HCT116 (cell line): ENCODE results near the gene PPM1E. TPM values are rescaled to one million over a fixed set of nuclear protein-coding genes. Genes with fewer than 3 reads are reported as not detected.
A peak's percentile ranks its signal among the peaks of the same experiment; 100 is the strongest.

Experiments
- ATAC-seq: fragments of 200-7000 bp; cut with Tn5 transposase; 2 replicates; pipeline ENCODE4 v1.9.1; 2020; ENCODE audit warnings: mild to moderate bottlenecking, moderate library complexity
- BruUV-seq: library from RNA; stranded (reverse); fragments of 400-500 nt; replicated peaks from 2 replicates; lab custom pipeline; 2021; lab: Mats Ljungman, UMichigan
- CTCF ChIA-PET: fragments of 300-600 bp; sonication (Branson Sonifier 250); formaldehyde crosslinking; loops from one replicate; lab custom pipeline; 2021; ENCODE audit warnings: antibody characterized with exemption; lab: Charles Lee
- POLR2A ChIA-PET: fragments of 300-600, 350-600 bp; sonication (Branson Sonifier 250); formaldehyde crosslinking; loops from one replicate; lab custom pipeline; 2021; ENCODE audit warnings: antibody characterized with exemption; lab: Charles Lee
- RAD21 ChIA-PET, 2 experiments: fragments of 300-600 bp; sonication (Branson Sonifier 250); formaldehyde crosslinking; loops; one replicate each; lab custom pipeline; 2023; ENCODE audit warnings: low total read pairs in 2 of 2; ENCODE audit not compliant: uncharacterized antibody in 2 of 2, unreplicated experiment in 2 of 2, low non-redundant PET in 1 of 2; lab: Charles Lee
- DNase-seq: peaks from one replicate; pipeline ENCODE4 v3.0.0-alpha.2; 2010; ENCODE audit warnings: low read depth, low spot score
- H2AFZ ChIP-seq: fragments of 200-600 bp; shearing (Covaris generic), sonication (generic); 2 replicates; pipeline ENCODE4 v1.6.1; 2017; ENCODE audit warnings: low read depth, mixed run types, mixed read lengths, antibody characterized with exemption, low read length; ENCODE audit not compliant: poor library complexity, severe bottlenecking
- H3K27ac ChIP-seq: 2 replicates; pipeline ENCODE4 v1.5.1; 2012; ENCODE audit warnings: low read depth, low read length
- H3K27me3 ChIP-seq: fragments of 200-600 bp; sonication (generic); 2 replicates; pipeline ENCODE4 v1.6.1; 2016; ENCODE audit warnings: mixed run types, low read length, mixed read lengths; ENCODE audit not compliant: insufficient read depth
- H3K36me3 ChIP-seq, 2 experiments: fragments of 200-500 bp in 1 of 2; fragments of 200-600 bp in 1 of 2; sonication (Bioruptor generic) in 1 of 2; sonication (generic) in 1 of 2; 2 replicates each; pipeline versions ENCODE4 v1.5.1 to v1.6.1; 2014 to 2016; ENCODE audit warnings: low read length in 2 of 2, inconsistent platforms in 1 of 2, mixed read lengths in 1 of 2, mixed run types in 1 of 2; ENCODE audit not compliant: insufficient read depth in 2 of 2, control insufficient read depth in 1 of 2
- H3K4me1 ChIP-seq, 2 experiments: fragments of 200-600 bp in 1 of 2; sonication (generic) in 1 of 2; 2 replicates each; pipeline versions ENCODE4 v1.5.1 to v1.6.1; 2012 to 2017; ENCODE audit warnings: low read length in 2 of 2, inconsistent platforms in 1 of 2, mild to moderate bottlenecking in 1 of 2, mixed read lengths in 1 of 2, mixed run types in 1 of 2, moderate library complexity in 1 of 2; ENCODE audit not compliant: insufficient read depth in 2 of 2, control insufficient read depth in 1 of 2
- H3K4me2 ChIP-seq: fragments of 200-600 bp; sonication (generic); 2 replicates; pipeline ENCODE4 v1.6.1; 2017; ENCODE audit warnings: mixed run types, low read length, mixed read lengths
- H3K4me3 ChIP-seq, 2 experiments: fragments of 200-600 bp in 1 of 2; sonication (generic) in 1 of 2; replicated peaks in 1 of 2; 2 replicates each; pipeline ENCODE4 v1.5.1; 2011 to 2016; ENCODE audit warnings: low read length in 2 of 2, control low read depth in 1 of 2, low read depth in 1 of 2, mild to moderate bottlenecking in 1 of 2, mixed read lengths in 1 of 2, mixed run types in 1 of 2
- H3K79me2 ChIP-seq: fragments of 200-600 bp; sonication (generic); 2 replicates; pipeline ENCODE4 v1.6.1; 2017; ENCODE audit warnings: mild to moderate bottlenecking, mixed run types, low read length, moderate library complexity, mixed read lengths; ENCODE audit not compliant: insufficient read depth
- H3K9ac ChIP-seq: fragments of 200-600 bp; sonication (generic); 2 replicates; pipeline ENCODE4 v1.6.1; 2016; ENCODE audit warnings: low read length, mixed read lengths
- H3K9me2 ChIP-seq: fragments of 200-600 bp; sonication (generic), shearing (Covaris generic); 2 replicates; pipeline ENCODE4 v1.6.1; 2017; ENCODE audit warnings: mixed run types, mild to moderate bottlenecking, moderate library complexity; ENCODE audit not compliant: insufficient read depth
- H3K9me3 ChIP-seq, 2 experiments: fragments of 200-500 bp in 1 of 2; fragments of 200-600 bp in 1 of 2; sonication (Bioruptor generic) in 1 of 2; sonication (generic) in 1 of 2; 2 replicates each; pipeline ENCODE4 v1.6.1; 2014 to 2017; ENCODE audit warnings: low read length in 2 of 2, mixed read lengths in 2 of 2, inconsistent platforms in 1 of 2, low read depth in 1 of 2, mild to moderate bottlenecking in 1 of 2, mixed run types in 1 of 2, moderate library complexity in 1 of 2; ENCODE audit not compliant: control insufficient read depth in 1 of 2, insufficient read depth in 1 of 2
- H4K20me1 ChIP-seq: fragments of 200-600 bp; sonication (generic), shearing (Covaris generic); 2 replicates; pipeline ENCODE4 v1.6.1; 2017; ENCODE audit warnings: mixed run types, mild to moderate bottlenecking, moderate library complexity; ENCODE audit not compliant: insufficient read depth
- CBX3 ChIP-seq: IDR thresholded peaks from 2 replicates; pipeline ENCODE4 v1.6.1; 2012; ENCODE audit warnings: low read depth
- CTCF ChIP-seq, 3 experiments: fragments of 200-600 bp in 1 of 3; sonication (generic) in 1 of 3; IDR thresholded peaks in 2 of 3; conservative IDR thresholded peaks in 1 of 3; 2 replicates each; pipeline ENCODE4 v1.5.1; 2012 to 2017; ENCODE audit warnings: low read depth in 2 of 3, low read length in 2 of 3, antibody characterized with exemption in 1 of 3, borderline replicate concordance in 1 of 3, control low read depth in 1 of 3, mild to moderate bottlenecking in 1 of 3, mixed read lengths in 1 of 3, mixed run types in 1 of 3, moderate library complexity in 1 of 3; ENCODE audit not compliant: insufficient read depth in 1 of 3
- POLR2AphosphoS5 ChIP-seq: IDR thresholded peaks from 2 replicates; pipeline ENCODE4 v1.6.1; 2011; ENCODE audit warnings: mild to moderate bottlenecking, low read depth, low read length, moderate library complexity
- RAD21 ChIP-seq: IDR thresholded peaks from 2 replicates; pipeline ENCODE4 v1.6.1; 2012; ENCODE audit warnings: low read depth, mild to moderate bottlenecking
- intact Hi-C: fragments of 100-400 bp; cut with micrococcal nuclease; formaldehyde crosslinking; loops from 2 replicates; pipeline ENCODE4 v1.10.0; 2022
- total RNA-seq: library from RNA; stranded (reverse); gene quantifications from one replicate; pipeline ENCODE4 v1.2.1, GENCODE V29; 2021; ENCODE audit not compliant: unreplicated experiment

Gene PPM1E
- total RNA-seq, 1 experiment from 2014 or later = 0.02 TPM

GRCh38 chr17:59004338-59005111, 248.9 kb downstream of the PPM1E start:
- intact Hi-C loops = loop anchor here (1.0 to 10.0 kb wide), 4 partner anchors 293 to 690 kb away; no protein-coding TSS in a partner anchor
- TF ChIP-seq CTCF (IDR thresholded peaks at IDR 0.05 in 2 of 3, conservative IDR thresholded peaks at IDR 0.05 in 1 of 3; ENCODE audit: borderline replicate concordance in 1 of 3, insufficient read depth in 1 of 3, low read depth in 2 of 3, low read length in 2 of 3) (peak; percentile 91 to 99 (median 98)), RAD21 (peak; percentile 97), POLR2AphosphoS5 (no peak), CBX3 (no peak)
- POLR2A ChIA-PET = interaction anchor here (1.2 to 2.5 kb wide), 3 partner anchors 294 to 373 kb away, joined by 9 to 13 read pairs (median 11); no protein-coding TSS in a partner anchor
- Histone ChIP-seq H3K27ac (no peak overlapping the region), H3K9me2 (no peaks in the 10 kb centered on the region), H3K79me2 (no peaks in the 10 kb centered on the region), H3K4me2 (no peak overlapping the region), H4K20me1 (no peaks in the 10 kb centered on the region; the same call in 1 of the 2 replicates), H3K9ac (no peak overlapping the region), H3K36me3 (peaks cover 5 to 8% of the 10 kb centered on the region in 2 experiments; a peak in 3 of 4 replicates), H3K4me3 (no peak overlapping the region), H3K4me1 (no peaks in the 10 kb centered on the region), H3K27me3 (no peaks in the 10 kb centered on the region), H2AFZ (no peak overlapping the region), H3K9me3 (no peaks in the 10 kb centered on the region)
- RAD21 ChIA-PET = interaction anchor here (0.7 to 1.4 kb wide), 6 partner anchors 293 to 486 kb away, joined by 4 to 13 read pairs (median 6); no protein-coding TSS in a partner anchor
- CTCF ChIA-PET = interaction anchor here (0.6 to 5.5 kb wide), 20 partner anchors 9 to 687 kb away, joined by 3 to 101 read pairs (median 4); partner anchors contain the start of gene MTMR4
- ATAC-seq = peak; percentile 88
- DNase-seq = peak; percentile 59
- BruUV-seq = no TSS peak
